ENCODE data around the gene MYO1D. TPM values are rescaled to one million over a fixed set of nuclear protein-coding genes. Genes with fewer than 3 reads are reported as not detected.

The MYO1D gene
- total RNA-seq, 4 donors from 2014 or later: 60.4 to 89.0 (median 82.5) TPM

GRCh38 chr17:32772453-32773025, 104.4 kb downstream of the MYO1D start:
- 84 to 86% methylated on average over 9 of the region's 9 CpGs for WGBS, 2 donors
- no peak for DNase-seq (ENCODE audit: low spot score in 2 of 2)
- intact Hi-C loops (cut with DNase I; ENCODE audit: low total_unique reads): no loop called here
- no peak overlapping the region for H3K4me3 ChIP-seq (ENCODE audit: low read depth, poor library complexity, severe bottlenecking)
- TF ChIP-seq POLR2A (IDR thresholded peaks at IDR 0.05) (no peak), CTCF (IDR thresholded peaks at IDR 0.05) (no peak)

GRCh38 chr17:32771396-32771795, 105.5 kb downstream of the MYO1D start:
- no peak for TF ChIP-seq CTCF (IDR thresholded peaks at IDR 0.05)
- no peak for TF ChIP-seq POLR2A (IDR thresholded peaks at IDR 0.05)
- intact Hi-C loops (cut with DNase I; ENCODE audit: low total_unique reads): no loop called here
- H3K4me3 ChIP-seq (ENCODE audit: low read depth, poor library complexity, severe bottlenecking): no peak overlapping the region
- DNase-seq (ENCODE audit: low spot score in 2 of 2): no peak
- 76 to 89% methylated on average over 2 of the region's 2 CpGs for WGBS, 2 donors

- 51 to 53% methylated on average over 3 of the region's 3 CpGs for WGBS, 2 donors
- intact Hi-C loops (cut with DNase I; ENCODE audit: low total_unique reads): no loop called here
- no peak for DNase-seq (ENCODE audit: low spot score in 2 of 2)
- no peak overlapping the region for H3K4me3 ChIP-seq (ENCODE audit: low read depth, poor library complexity, severe bottlenecking)
- TF ChIP-seq CTCF (IDR thresholded peaks at IDR 0.05) (no peak), POLR2A (IDR thresholded peaks at IDR 0.05) (no peak)
Observed at GRCh38 chr17:32769846-32770245, 107.1 kb downstream of the MYO1D start.

GRCh38 chr17:32763855-32764439, 113.0 kb downstream of the MYO1D start:
- no peak overlapping the region for H3K4me3 ChIP-seq (ENCODE audit: low read depth, poor library complexity, severe bottlenecking)
- no peak for DNase-seq (ENCODE audit: low spot score in 2 of 2)
- TF ChIP-seq POLR2A (IDR thresholded peaks at IDR 0.05) (no peak), CTCF (IDR thresholded peaks at IDR 0.05) (no peak)
- WGBS, 2 donors: 76 to 82% methylated on average over 5 of the region's 5 CpGs
- intact Hi-C loops (cut with DNase I; ENCODE audit: low total_unique reads): no loop called here

- DNase-seq (ENCODE audit: low spot score in 2 of 2): no peak
- intact Hi-C loops (cut with DNase I; ENCODE audit: low total_unique reads): no loop called here
- TF ChIP-seq CTCF (IDR thresholded peaks at IDR 0.05) (no peak), POLR2A (IDR thresholded peaks at IDR 0.05) (no peak)
- no peak overlapping the region for H3K4me3 ChIP-seq (ENCODE audit: low read depth, poor library complexity, severe bottlenecking)
Observed at GRCh38 chr17:32759476-32759875, 117.4 kb downstream of the MYO1D start.

GRCh38 chr17:32757963-32758362, 119.0 kb downstream of the MYO1D start:
- intact Hi-C loops (cut with DNase I; ENCODE audit: low total_unique reads): no loop called here

More at GRCh38 chr17:32757963-32758362, 119.0 kb downstream of the MYO1D start:
- TF ChIP-seq CTCF (IDR thresholded peaks at IDR 0.05): no peak
- TF ChIP-seq POLR2A (IDR thresholded peaks at IDR 0.05): no peak
- 92 to 100% methylated on average over 1 of the region's 1 CpG for whole genome bisulfite sequencing, 2 donors
- no peak overlapping the region for H3K4me3 ChIP-seq (ENCODE audit: low read depth, poor library complexity, severe bottlenecking)
- DNase-seq (ENCODE audit: low spot score in 2 of 2): no peak
